ENCODE data around the gene CIB4.

DNA sequence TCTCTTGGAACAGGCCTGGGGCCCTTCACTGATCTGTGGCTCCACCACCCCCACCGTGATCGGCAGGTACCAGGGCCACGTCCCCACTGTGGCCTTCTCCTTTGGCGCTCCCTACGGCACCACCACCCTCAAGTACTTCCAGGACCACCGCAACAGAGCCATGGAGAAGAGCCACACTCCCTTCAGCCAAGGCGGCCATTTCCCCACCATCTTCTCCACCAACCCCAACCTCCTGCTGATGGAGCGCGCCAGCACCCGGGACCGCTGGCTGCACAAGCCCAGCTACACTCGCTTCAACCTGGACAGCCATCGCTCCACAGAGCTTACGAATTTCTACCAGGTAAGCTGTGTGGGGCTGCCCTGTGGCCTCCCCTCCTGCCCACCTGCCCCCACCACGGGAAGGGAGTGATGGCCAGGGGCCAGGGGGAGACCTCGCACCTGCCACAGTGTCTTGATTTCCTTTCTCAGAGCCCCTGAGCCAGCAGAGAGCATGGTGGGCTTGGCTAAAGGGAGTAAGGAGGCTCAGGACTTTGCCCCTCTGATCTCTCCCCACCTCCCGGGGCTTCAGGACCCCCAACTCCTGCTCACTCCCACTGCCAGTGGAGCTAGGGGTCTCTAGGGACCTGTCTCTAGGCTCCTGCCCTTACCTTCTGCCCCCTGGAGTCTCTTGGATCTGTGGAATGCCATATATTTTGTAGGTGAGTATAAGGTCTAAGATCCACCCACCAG lies 65.2 kb downstream of the CIB4 start:
- TF ChIP-seq, protein P1, sequence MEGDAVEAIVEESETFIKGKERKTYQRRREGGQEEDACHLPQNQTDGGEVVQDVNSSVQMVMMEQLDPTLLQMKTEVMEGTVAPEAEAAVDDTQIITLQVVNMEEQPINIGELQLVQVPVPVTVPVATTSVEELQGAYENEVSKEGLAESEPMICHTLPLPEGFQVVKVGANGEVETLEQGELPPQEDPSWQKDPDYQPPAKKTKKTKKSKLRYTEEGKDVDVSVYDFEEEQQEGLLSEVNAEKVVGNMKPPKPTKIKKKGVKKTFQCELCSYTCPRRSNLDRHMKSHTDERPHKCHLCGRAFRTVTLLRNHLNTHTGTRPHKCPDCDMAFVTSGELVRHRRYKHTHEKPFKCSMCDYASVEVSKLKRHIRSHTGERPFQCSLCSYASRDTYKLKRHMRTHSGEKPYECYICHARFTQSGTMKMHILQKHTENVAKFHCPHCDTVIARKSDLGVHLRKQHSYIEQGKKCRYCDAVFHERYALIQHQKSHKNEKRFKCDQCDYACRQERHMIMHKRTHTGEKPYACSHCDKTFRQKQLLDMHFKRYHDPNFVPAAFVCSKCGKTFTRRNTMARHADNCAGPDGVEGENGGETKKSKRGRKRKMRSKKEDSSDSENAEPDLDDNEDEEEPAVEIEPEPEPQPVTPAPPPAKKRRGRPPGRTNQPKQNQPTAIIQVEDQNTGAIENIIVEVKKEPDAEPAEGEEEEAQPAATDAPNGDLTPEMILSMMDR (conservative IDR thresholded peaks at IDR 0.05 in 1 of 2, IDR thresholded peaks at IDR 0.05 in 1 of 2; ENCODE audit: extremely low read depth in 1 of 2, insufficient read depth in 1 of 2, low read depth in 1 of 2, low read length in 2 of 2): no peak
- TF ChIP-seq EZH2 (IDR thresholded peaks at IDR 0.05; ENCODE audit: borderline replicate concordance, low read length): no peak

All from mammary epithelial cell (primary cell).